M059J (cell line): Measurements from ENCODE around the gene RAB11FIP5. TPM values are rescaled to one million over a fixed set of nuclear protein-coding genes. Genes with fewer than 3 reads are reported as not detected.
"Not testable (repeated sequence)": the region's sequence is repeated elsewhere in the genome, so short reads cannot be mapped to it uniquely, and the experiment has no call there.

ENCODE experiments used
- DNase-seq: peaks from one replicate; pipeline ENCODE4 v3.0.0-alpha.2; 2012; ENCODE audit warnings: low read depth
- total RNA-seq: library from RNA; depleted of rRNA; stranded (reverse); fragments of >200 nt; shearing (Covaris generic); gene quantifications from 2 replicates; pipeline ENCODE4 v1.2.3, GENCODE V29; 2014; rRNA removed

Gene RAB11FIP5, protein sequence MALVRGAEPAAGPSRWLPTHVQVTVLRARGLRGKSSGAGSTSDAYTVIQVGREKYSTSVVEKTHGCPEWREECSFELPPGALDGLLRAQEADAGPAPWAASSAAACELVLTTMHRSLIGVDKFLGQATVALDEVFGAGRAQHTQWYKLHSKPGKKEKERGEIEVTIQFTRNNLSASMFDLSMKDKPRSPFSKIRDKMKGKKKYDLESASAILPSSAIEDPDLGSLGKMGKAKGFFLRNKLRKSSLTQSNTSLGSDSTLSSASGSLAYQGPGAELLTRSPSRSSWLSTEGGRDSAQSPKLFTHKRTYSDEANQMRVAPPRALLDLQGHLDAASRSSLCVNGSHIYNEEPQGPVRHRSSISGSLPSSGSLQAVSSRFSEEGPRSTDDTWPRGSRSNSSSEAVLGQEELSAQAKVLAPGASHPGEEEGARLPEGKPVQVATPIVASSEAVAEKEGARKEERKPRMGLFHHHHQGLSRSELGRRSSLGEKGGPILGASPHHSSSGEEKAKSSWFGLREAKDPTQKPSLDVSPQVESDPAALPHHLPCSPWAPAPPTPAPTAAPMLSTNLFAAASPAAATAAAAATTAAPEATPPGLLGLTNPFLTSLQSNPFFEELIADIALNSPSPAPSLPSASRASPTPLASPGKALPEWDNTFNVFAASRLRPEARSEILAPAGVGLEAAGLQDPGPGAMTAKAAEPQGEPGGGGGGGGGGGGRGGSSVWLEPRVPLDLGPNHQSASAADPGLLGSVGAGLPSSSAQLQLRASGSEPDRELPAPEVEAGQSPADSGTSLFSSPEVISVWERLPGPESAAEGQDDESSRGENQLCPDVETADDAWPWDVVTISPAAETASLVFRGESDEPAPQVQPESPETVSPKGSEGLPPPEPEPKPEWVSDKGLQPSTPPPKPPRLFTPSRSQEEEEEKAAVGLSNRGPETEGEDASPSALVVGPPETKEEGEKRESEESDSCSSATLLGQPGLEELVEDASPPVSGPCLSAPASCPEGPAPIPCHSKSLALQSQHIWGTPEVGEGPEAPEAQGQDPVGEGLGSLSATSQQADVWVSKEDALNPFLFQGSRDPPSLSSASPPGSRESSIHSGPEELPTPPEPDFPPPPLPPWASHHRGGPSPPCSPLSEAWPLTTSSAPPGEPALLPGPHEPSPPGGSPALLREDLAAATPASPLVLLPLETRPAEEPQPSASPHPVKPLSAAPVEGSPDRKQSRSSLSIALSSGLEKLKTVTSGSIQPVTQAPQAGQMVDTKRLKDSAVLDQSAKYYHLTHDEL (N-terminal part only)
- total RNA-seq = 19.4 and 40.8 TPM in 2 replicates

DNA sequence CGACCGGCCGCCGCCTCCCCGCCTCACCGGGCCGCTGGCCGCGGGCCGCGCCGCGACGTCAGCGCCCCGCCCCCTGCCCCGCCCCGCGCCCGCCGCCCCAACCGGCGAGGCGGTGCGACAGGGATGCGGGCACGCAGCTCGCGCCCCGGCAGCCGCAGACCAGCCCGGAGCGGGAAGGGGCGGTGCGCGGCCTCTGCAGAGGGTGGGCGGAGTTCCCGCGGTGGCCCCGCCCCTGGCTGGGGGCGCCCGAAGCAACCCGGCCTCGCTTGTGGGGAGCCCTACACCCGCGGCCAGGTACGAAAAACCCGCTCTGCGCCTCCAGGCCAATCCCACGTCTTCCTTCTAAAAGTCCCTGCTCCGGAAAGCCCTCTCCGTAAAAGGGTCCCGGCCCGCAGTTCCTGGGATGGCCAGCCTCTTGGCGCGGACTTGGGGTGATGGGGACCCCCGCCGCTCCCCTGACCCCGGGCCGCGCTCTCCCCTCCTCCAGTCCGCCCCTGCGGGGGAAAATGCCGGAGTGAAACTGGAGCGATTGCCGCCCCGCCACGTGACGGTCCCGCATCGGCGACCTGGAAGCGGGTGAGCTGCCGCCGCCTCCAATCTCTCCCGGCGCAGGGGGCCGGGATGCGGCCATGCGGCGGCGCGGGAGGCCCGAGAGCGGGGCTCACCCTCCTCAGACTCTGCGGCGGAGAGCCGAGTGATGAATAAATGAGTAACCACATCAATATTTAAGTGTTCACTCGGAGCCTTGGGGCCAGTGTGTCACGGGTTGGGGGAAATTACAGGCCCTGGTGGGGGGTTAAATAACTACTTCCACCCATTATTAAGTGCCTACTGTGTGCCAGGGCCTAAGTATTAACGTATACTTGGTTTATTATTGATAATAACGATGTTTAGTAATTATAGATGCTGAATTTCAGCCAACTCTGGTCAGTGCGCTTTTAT lies at the start of gene RAB11FIP5:
Gene RAB11FIP5, minus strand, starts transcription at position 36 of the 942 bp plus-strand sequence. CDS start 171 bp downstream, outside the sequence.
- peak; percentile 88 for DNase-seq

DNA sequence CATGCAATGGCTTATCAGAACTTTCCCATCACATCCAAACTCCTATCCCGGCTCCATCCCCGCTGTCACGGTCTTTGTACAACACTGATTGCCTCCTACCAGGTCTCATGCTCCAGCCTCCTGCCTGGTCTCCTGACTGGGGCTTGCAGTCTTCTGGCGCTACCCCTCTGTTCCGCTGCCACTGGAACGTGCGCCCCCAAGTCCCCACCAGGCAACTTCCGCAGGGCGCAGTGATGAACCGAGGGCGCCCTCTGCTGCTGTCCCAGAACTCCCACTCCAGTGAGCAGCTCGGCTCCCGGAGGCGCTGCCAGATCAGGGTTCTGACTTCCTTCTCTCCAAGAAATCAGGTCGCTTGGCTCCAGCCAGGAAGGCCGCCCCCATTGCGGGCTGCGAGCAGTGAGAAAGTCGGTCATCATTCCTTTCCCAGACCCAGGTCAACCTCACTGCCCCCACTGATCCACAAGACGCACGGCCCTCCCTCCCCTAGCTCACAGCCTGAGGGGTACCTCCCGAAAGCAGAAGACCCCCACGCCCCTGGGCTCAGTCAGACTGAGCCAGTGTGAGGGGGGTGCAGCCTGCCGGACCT lies 43.9 kb upstream of the RAB11FIP5 start:
- peak; percentile 57 for DNase-seq

DNA sequence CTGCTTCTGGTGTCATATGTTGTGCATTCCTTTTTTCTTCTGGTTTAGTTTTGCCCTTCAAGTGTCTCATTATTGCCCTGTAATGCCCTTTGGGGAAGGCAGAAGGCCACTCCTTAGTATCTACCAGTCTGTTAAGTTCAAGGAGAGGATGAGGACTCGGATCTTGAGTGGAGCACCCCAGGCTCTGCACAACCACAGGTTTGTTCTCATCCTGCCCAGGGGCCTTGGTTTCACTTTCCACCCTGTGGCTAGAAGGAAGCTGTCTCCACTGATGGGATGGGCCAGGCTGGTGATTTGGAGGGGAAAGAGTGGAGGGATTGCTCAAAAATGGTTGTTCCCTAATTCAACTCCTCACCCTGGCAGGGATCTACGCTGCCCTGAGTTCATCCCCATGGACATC lies 30.2 kb upstream of the RAB11FIP5 start:
- peak; percentile 16 for DNase-seq

GRCh38 chr2:73141896-73142295 lies 29.1 kb upstream of the RAB11FIP5 start:
- no peak for DNase-seq

GRCh38 chr2:73135236-73135635 lies 22.5 kb upstream of the RAB11FIP5 start:
- DNase-seq = no peak

- DNase-seq = peak; percentile 57
Measured at GRCh38 chr2:73134471-73134870, 21.7 kb upstream of the RAB11FIP5 start.

GRCh38 chr2:73133566-73134197 lies 20.9 kb upstream of the RAB11FIP5 start:
- peak; percentile 7 for DNase-seq

- no peak for DNase-seq
Measured at GRCh38 chr2:73131807-73132206, 19.1 kb upstream of the RAB11FIP5 start.

DNA sequence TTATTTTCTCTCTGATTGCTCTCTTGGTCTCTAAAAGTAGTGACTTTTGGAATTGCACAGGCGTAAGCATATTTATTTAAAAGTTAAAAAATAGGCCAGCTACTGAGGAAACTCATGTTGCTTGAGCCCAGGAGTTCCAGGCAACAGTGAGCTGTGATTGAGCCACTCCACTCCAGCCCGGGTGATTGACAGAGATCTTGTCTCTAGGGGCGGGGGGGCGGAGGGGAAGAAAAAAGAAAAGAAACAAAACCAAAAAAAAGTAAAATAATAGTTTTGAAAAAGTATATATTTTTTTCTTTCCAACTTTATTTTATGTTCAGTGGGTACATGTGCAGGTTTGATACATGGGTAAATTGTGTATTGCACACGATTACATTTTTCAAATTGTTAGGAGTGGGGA lies 18.0 kb upstream of the RAB11FIP5 start:
- DNase-seq = no peak

DNA sequence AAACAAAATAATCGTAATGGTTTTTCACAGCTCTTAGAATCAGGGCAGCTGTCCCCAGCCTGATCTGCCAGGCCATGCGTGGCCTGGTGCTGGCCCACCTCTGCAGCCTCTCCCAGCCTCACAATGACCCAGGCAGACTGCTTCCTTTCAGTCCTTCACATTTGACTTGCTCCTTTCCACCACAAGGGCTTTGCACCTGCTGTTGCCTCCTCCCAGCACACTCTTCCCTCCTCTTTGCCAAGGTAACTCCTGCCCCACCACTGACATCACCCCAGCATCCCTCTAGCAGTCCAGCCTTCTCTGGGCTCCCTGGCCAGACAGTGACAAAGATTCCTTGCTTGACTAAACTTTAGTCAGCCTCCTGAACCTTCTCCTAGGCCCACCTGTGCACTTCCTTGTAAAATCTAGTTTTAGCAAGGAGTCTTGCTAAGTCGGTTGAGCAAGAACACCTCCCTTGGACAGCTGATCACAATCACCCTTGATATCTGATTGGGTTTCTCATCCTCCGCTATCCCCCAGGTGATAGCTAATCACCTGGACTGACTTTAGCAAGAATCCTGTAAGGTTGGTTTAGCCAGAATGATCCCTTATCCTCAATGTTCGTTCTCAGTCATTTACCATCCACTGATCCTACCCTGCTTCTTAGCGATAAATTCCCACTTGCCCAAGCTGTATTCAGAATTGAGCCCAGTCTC lies 16.2 kb upstream of the RAB11FIP5 start:
- no peak for DNase-seq

- DNase-seq = no peak
Measured at GRCh38 chr2:73122536-73122935, 9.8 kb upstream of the RAB11FIP5 start.

- DNase-seq = not testable (repeated sequence)
Measured at GRCh38 chr2:73119611-73120239, 7.0 kb upstream of the RAB11FIP5 start.

DNA sequence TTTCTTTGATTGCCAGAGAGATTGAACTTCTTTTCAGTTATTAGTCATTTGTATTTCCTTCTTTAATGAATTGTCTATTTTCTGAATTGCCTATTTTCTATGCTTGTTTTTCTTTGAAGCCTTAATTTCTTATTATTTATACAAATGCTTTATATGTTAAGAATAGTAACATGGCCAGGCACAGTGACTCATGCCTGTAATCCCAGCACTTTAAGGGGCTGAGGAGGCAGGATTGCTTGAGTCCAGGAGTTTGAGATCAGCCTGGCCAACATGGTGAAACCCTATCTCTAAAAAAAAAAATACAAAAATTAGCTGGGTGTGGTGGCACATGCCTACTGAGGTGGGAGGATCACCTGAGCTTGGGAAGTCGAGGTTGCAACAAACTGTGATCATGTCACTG lies 4.7 kb upstream of the RAB11FIP5 start:
- DNase-seq = peak; percentile 40

GRCh38 chr2:73116182-73116960 lies 3.6 kb upstream of the RAB11FIP5 start:
- no peak for DNase-seq

DNA sequence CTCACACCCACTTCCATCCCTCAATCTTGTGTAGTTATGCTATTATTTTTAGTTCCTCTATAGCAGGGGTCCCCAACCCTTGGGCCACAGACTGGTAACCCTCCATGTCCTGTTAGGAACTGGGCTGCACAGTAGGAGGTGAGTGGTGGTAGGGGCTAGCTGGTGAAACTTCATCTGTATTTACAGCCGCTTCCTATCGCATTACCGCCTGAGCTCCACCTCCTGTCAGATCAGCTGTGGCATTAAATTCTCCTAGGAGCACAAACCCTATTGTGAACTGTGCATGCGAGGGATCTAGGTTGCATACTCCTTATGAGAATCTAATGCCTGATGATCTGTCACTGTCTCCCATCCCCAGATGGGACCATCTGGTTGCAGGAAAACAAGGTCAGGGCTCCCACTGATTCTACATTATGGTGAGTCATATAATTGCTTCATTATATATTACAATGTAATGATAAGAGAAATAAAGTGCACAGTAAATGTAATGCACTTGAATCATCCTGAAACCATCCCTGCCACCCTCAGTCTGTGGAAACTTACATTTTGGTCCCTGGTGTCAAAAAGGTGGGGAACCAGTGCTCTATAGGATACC lies 1.6 kb upstream of the RAB11FIP5 start:
- no peak for DNase-seq

- DNase-seq = peak; percentile 44
Measured at GRCh38 chr2:73112026-73112912, 479 bp downstream of the RAB11FIP5 start.
